Activated T-cell treated with anti-CD3 and anti-CD28 coated beads for 48 hours (primary cell): ENCODE measurements around the gene EIF1AD.
A peak's percentile ranks its signal among the peaks of the same experiment; 100 is the strongest.

Source experiments
- DNase-seq: peaks from one replicate; pipeline ENCODE4 v3.0.0-alpha.2; 2020; ENCODE audit warnings: low read depth

Gene EIF1AD

DNA sequence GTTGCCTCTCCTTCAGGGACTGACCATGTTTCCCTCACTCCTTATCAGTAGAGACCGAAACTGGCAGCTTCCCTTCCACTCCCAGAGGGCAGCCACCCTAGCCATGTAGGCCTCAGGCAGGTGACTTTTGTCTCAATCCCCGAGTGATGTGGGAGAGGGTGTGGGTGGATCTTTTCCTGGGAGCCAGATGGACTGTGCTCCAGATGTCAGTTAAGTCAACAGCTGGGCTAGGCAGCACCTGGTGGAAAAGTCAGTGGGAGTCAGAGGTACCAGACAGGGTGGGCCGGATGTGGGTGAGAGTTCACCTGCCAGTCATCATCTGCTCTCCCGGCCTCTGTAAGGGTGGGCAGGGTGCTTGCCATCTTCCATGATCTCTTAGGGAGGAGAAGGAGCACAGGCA, 2.2 kb upstream of the EIF1AD start:
- no peak for DNase-seq

- DNase-seq, result no peak
Measured at GRCh38 chr11:66003291-66003690, 1.3 kb upstream of the EIF1AD start.

DNA sequence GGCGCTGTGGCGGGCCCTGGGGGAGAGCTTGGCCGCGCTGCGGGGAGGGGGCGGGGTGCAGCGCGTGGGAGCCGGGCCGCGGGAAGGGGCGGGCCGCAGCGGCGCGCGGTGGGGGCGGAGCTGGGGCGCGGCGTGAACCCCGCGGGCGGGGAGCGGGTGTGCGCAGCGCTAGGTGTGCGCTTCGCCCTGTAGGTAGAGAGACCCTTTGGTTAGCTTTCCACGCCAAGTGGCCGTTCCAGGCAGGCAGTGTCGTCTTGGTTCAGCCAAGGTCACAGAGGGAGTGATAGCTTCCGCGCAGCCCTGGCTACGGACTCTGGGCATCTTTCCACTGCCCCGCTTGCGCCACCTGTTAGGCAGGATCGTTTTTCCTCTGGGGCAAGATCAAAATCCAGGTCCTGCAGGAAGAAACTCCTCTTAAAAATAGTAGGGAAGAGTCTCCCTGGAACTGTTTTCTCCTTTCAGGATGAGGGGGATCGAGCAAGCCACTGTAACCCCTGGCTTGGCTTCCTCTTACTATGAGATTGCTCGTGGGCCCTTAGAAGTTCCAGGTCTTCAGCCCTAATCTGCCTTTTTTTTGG, 780 bp upstream of the EIF1AD start:
- DNase-seq, result peak; percentile 71

- DNase-seq, result no peak
Measured at GRCh38 chr11:65997286-65997685, 4.7 kb downstream of the EIF1AD start.

GRCh38 chr11:65992056-65992455, 9.9 kb downstream of the EIF1AD start:
- DNase-seq, result no peak

GRCh38 chr11:65988791-65989592, 13.0 kb downstream of the EIF1AD start:
- peak; percentile 78 for DNase-seq

GRCh38 chr11:65987336-65987735, 14.6 kb downstream of the EIF1AD start:
- DNase-seq, result no peak

DNA sequence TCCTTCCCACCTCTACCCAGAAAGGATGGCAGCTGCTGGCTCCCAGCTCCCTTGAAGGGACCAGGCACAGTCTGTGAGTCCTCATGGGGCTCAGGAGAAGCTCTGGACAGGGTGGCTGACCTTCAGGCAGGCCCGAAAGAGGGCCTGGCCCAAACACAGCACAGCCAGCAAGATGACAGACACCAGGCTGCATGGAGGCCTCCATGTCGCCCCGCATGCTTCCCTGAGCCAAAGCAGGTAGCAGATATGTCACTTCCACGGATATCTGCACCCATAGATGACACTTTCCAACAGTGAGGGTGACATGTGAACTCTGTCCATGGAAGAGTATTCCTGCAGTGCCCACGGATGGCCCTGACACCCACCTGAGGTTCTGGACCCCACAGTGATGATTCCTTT, 18.4 kb downstream of the EIF1AD start:
- DNase-seq, result no peak

GRCh38 chr11:65982824-65983588, 19.0 kb downstream of the EIF1AD start:
- DNase-seq, result no peak

- no peak for DNase-seq
Measured at GRCh38 chr11:65981972-65982823, 19.8 kb downstream of the EIF1AD start.

- no peak for DNase-seq
Measured at GRCh38 chr11:65981101-65981740, 20.7 kb downstream of the EIF1AD start.

- DNase-seq, result no peak
Measured at GRCh38 chr11:65979261-65979759, 22.6 kb downstream of the EIF1AD start.

DNA sequence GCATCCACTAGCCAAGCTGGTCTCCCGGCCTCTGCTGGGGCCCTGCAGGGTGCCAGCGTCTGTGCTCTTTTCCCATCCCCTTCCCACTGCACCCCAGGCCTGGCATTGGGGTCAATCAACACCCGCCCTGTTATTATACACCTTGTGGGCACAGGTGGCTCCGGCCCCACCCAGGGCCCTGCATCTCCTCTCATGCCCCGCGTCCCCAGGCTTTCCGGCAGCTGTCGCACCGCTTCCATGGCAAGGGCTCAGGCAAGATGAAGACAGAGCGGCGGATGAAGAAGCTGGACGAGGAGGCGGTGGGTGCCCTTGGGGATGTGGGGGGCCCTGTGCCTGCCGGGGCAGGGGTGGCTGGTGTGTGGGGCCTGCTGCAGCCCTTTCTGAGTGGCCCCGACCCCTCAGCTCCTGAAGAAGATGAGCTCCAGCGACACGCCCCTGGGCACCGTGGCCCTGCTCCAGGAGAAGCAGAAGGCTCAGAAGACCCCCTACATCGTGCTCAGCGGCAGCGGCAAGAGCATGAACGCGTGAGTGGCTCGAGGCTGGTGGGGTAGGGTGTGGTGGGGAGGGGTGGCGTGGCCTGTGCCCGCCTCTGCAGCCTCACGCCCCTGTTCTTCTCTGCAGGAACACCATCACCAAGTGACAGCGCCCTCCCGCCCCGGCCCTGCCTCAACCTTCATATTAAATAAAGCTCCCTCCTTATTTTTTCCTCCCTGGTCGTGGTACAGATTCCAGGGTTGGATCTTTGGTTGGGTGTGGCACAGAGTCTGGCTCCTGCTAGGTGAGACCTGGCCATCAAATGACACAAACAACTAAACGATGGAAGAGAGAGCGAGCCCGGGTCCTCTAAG, 23.3 kb downstream of the EIF1AD start:
- no peak for DNase-seq

DNA sequence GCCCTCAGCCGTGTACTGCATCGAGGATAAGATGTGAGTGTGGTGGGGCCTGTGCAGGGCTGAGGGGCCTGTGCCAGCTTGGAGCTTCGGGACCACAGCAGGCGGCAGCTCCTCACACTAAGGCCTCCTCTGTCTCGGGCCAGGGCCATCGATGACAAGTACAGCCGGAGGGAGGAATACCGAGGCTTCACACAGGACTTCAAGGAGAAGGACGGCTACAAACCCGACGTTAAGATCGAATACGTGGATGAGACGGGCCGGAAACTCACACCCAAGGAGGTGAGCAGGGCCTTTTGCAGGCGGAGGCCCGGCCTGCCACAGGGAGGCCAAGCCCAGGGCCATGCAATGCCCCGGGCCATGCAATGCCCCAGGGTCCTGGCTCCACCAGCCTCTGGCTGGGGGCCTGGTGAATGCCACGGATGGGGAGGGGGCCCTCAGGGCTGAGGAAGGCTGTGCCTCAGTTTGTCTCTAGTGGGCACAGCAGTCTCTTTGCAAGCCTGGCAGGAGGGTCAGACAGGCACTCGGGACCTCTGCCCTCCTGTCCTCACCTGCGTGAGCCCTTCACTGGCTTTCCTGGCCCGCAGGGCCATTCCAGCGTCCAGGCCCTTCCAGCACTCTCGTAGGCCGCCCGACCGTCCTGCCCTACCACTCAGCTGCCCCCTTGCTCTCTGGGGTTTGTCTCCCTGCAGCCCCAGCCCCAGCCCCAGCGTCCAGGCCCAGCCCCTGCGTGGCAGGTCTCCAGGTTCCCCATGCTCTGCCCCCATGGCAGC, 24.2 kb downstream of the EIF1AD start:
- DNase-seq, result no peak

GRCh38 chr11:65976216-65977176, 25.5 kb downstream of the EIF1AD start:
- DNase-seq, result no peak

DNA sequence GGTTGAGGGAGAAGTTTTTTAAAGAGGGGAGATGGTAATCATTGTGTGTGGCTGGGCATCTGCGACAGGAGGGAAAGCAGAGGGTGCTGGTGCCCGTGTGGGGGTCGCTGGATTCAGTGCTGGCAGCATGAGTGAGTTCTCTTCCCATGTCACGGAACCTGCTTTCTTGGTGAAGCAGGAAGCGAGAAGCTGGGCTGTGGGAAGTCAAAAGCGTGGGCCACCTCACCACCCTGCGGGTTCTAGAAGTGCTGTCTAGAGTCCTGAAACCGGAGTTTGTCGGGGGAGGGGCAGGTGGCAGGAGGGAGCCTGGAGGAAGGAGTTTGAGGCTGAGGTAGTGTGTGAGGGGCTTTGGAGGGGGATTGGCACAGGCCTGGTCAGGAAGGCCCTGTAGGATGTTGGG, 26.2 kb downstream of the EIF1AD start:
- no peak for DNase-seq

DNA sequence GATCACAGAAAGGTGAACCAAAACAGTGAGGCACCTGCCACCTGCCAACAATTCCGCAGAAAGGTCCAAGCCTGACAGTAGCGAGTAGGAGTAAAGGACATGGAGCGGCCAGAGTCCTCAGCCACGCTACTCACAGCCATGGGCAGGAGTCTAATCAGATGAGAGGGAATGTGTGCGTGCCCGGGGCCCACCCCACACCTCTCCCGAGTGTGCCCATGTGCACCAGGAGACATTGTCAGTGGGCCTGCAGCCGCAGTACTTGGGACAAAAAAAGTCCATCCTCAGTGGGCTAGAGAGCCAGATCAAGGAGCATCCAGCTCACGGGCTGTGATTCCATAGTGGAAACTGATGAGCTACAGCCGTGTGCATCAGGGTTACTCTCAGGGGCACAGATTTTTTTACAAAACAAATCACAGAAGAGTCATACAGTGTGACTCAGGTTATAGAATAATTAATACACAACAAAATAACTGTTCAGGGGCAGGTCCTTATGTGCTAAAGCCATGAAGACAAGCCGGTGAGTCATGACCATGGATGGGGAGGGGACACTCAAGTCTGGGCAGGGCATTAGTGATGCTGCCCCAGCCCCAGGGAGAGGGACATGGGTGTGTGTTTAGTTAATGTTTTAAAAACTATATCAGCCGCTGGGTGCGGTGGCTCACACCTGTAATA, 28.4 kb downstream of the EIF1AD start:
- DNase-seq, result no peak

GRCh38 chr11:65972116-65972515, 29.8 kb downstream of the EIF1AD start:
- DNase-seq, result no peak
